ENCODE results near the gene PPM1H.

PPM1H gene

GRCh38 chr12:62701492-62701891 is 233.5 kb downstream of the PPM1H start:
- no peak for DNase-seq

- no peak for DNase-seq
Observed at GRCh38 chr12:62700091-62700880, 234.7 kb downstream of the PPM1H start.

- no peak for DNase-seq
Observed at GRCh38 chr12:62698701-62699101, 236.2 kb downstream of the PPM1H start.

- DNase-seq = no peak
Observed at GRCh38 chr12:62697893-62698292, 237.1 kb downstream of the PPM1H start.

GRCh38 chr12:62695696-62696095 is 239.3 kb downstream of the PPM1H start:
- no peak for DNase-seq

- no peak for DNase-seq
Observed at GRCh38 chr12:62694632-62695031, 240.3 kb downstream of the PPM1H start.

- DNase-seq = no peak
Observed at GRCh38 chr12:62694116-62694515, 240.8 kb downstream of the PPM1H start.

GRCh38 chr12:62693376-62694050 is 241.4 kb downstream of the PPM1H start:
- DNase-seq = no peak

- DNase-seq = no peak
Observed at GRCh38 chr12:62692884-62693283, 242.1 kb downstream of the PPM1H start.

GRCh38 chr12:62691309-62691708 is 243.6 kb downstream of the PPM1H start:
- DNase-seq = no peak

GRCh38 chr12:62689042-62689839 is 245.7 kb downstream of the PPM1H start:
- no peak for DNase-seq

- DNase-seq = no peak
Observed at GRCh38 chr12:62686938-62687337, 248.0 kb downstream of the PPM1H start.

GRCh38 chr12:62684570-62685295 is 250.2 kb downstream of the PPM1H start:
- no peak for DNase-seq

GRCh38 chr12:62683776-62684569 is 251.0 kb downstream of the PPM1H start:
- no peak for DNase-seq

- no peak for DNase-seq
Observed at GRCh38 chr12:62681306-62681705, 253.6 kb downstream of the PPM1H start.

GRCh38 chr12:62679608-62680007 is 255.3 kb downstream of the PPM1H start:
- DNase-seq = no peak

GRCh38 chr12:62677355-62677754 is 257.6 kb downstream of the PPM1H start:
- no peak for DNase-seq

- DNase-seq = no peak
Observed at GRCh38 chr12:62676521-62677307, 258.2 kb downstream of the PPM1H start.

- no peak for DNase-seq
Observed at GRCh38 chr12:62673028-62673815, 261.7 kb downstream of the PPM1H start.

GRCh38 chr12:62670986-62671720 is 263.8 kb downstream of the PPM1H start:
- DNase-seq = no peak
